GM21381 (cell line): ENCODE results near the gene PBRM1.
A peak's percentile ranks its signal among the peaks of the same experiment; 100 is the strongest.

Experiments used
- ATAC-seq: cut with Tn5 transposase; IDR thresholded peaks from one replicate; pipeline ENCODE4 v1.9.1; 2021; ENCODE audit warnings: mild to moderate bottlenecking, moderate library complexity; ENCODE audit not compliant: unreplicated experiment

The PBRM1 gene

DNA sequence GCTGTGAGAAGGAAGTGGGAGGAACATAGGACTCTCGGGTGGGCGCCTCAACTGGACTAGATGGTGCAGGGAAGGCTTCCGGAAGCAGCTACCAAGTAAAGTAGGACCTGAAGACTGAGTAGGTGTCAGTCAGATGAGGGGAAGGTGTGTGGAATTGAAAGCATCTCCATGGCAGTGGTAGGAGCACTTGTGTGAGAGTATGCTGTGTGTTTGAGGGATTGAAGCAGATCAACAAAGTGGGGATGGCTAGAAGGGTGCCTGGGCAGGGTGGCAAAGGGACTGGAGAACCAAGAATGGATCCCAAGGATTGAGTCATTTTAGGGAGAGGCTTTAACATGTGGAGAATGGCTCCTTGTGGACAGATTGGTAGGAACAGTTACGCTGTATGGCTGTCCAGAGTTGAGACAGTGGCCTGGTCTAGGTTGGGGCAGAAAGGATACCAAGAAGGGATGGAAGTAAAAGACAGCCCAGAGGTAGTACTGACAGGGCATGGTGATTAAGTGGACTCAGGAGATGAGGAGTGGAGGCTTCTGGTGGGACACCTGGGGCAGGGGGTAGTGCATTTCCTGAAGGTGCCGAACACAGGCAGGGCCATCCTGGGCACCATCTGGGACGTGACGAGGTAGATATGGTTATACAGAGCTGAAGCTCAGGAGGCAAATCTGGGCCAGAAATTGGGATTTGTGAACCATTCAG, 147.8 kb downstream of the PBRM1 start:
- ATAC-seq = no peak

DNA sequence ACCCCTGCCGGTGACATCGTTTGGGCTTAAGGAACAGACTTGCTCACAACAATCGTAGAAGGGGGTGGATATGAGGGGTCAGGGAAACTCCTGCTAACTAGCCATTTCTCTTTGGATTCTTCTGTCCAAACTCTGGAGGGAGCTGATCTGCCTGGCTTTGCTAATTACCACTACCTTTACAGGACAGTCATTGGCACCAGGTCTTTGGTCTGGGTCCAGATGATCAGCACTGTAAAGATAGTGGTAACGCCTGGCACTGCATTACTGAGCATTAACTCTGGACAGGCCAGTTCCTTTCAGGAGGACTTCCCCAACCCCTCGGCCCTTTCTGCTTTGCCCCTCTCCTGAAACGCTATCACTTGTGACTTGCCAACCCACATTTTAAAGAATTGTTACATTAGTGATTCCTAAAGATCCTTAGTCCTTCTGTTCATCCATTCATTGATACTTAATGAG, 148.5 kb downstream of the PBRM1 start:
- ATAC-seq = no peak

DNA sequence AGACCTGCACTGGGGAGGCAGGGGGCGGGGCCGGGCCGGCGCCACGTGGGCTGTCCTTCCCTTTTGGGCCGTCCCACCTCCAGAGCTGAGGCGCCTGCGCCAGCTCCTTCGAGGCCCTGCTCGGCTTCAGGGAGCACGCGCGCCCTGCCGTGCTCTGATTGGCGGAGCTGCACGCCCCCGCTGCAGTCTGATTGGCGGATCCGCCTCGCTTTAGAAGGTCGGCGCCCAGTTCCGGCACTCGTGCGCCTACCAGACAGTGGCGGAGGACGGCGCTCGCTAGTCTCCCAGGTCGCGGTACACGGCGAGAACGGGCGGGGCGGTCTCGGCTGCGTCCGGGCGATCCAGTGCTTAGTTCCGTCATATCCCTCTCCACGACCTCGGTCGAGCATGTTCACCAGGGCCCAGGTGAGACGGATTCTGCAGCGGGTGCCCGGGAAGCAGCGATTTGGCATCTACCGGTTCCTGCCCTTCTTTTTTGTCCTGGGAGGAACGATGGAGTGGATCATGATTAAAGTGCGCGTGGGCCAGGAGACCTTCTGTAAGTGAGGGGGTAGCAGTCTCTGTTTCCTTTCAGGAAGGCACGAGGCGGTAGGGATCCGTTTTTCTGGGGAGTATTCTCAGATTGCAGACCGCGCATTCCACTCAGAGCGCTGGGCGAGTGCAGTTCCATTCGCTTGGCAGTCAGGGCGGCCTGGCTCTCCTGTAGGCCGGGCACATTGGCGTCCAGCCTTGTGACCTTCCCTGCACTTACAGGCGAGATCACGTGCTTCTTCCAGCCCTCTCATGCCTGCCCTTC, 149.1 kb downstream of the PBRM1 start, which contains the start of gene UQCC5:
Gene UQCC5 (plus strand): TSS at position 237 of the 796 bp plus-strand sequence. CDS start 151 bp downstream, at position 388.
- ATAC-seq = peak; percentile 83

DNA sequence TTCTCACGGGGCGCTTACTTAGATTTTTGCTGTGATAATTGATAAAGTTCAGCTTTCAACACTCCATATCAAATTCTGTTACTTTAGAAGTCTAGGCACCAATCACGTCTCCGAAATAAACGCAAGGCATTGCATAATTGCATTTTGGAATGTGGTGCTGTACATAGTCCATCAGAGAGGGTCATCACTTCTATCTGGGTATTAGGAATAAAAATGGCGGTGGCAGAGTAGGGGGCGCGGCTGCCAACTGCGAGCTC, 149.7 kb downstream of the PBRM1 start:
- no peak for ATAC-seq

DNA sequence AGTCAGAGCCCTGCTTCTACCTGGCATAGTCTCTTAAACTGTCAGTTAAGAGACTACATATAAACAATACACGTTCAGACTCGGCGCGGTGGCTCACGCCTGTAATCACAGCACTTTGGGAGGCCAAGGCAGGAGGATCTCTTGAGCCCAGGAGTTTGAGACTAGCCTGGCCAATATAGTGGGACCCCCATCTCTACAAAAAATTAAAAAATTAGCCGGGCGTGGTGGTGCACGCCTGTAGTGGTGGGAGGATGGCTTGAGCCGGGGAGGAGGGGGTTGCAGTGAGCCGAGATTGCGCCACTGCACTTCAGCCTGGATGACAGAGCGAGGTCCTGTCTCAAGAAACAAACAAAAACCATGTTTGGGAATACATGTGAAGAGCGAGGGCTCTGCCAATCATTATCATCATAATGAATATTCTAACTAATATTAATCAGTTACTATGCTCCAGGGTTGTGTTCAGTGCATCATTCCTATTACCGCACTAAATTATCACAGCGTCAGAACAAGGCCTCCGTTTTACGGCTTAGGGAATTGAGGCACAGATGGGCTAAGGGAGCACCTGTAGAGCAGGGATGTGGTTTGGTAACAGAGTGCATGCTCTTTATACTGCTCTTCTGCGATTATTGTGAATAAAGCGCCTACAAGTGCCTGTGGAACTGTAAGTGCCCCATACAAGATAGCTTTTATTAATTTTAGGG, 150.2 kb downstream of the PBRM1 start:
- ATAC-seq = no peak

DNA sequence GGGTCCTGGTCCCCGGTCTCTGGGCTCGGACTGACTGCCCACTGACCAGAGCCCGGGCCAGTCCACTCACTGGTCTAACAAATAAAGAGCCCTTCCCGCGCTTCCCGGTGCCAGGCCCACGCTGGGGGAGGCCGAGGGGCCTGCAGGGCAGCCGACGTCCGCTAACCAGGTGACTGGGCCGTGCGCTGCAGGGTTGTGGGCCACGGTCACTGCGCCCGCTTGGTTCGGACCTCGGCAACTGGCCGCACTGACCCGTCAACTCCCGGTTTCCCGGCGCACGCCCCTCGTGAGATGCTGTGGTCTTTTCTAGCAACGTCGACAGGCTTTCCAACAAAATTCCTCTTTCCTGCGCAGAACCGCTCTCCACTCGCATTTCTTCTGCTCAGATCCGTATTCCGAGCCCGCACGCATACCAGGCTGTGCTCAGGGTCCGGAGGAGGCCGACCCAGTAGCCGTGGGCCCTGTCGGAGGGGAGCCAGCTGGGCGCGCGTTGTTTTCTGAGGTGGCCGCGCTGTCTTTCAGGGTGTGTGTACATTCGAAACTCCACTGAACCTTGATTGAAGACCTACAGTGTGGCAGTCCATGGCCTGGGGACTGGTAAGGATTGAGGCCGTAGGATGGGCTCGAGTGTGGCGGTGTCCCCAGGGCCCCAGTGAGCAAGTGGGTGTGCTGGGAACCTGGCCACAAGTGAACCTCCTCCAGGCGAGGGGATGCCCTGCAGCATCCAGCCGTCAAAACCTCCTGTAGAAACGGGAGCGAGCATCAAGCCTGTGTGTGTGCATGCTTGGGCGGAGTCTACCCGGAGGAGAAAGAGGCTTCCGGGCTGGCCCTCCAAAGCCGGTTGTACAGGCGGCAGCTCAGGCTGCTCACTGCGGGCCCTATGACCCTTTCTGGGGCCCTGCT, 151.2 kb downstream of the PBRM1 start:
- no peak for ATAC-seq

DNA sequence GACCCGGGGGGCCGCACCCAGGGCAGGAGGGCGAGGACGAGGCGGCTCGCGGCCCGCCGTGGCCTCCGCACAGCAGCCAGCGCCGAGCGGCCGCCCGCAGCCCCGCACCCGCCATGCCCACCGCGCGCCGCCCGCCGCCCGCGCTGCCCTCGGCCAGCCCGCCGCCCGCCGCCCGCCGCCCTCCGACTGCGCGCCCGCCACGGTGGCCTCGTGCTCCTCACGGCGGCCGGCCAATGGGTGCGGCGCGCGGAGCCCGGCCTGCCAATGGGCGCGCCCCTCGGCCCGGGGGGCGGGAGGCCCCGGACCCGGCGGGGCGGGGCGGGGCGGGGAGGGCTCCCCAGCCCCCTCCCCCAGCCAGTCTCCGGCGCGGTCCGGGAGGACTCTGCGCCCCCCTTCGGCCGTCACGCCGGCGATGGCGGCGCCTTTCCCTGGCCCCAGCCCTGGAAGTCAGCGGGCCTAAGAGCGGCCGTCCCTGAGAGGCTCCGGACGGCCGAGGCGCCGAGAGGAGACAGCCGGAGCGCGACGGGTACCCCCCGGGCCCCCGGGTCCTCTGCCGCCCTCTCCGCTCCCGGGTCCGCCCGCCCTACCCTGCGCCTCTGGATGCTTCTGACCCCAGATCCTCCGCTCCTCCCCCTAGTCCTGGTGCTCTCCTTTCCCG, 152.0 kb downstream of the PBRM1 start, which contains the start of gene NT5DC2:
Gene NT5DC2 (minus strand): TSS at position 235 of the 658 bp plus-strand sequence. CDS start 120 bp downstream, at position 115.
- peak; percentile 32 for ATAC-seq

DNA sequence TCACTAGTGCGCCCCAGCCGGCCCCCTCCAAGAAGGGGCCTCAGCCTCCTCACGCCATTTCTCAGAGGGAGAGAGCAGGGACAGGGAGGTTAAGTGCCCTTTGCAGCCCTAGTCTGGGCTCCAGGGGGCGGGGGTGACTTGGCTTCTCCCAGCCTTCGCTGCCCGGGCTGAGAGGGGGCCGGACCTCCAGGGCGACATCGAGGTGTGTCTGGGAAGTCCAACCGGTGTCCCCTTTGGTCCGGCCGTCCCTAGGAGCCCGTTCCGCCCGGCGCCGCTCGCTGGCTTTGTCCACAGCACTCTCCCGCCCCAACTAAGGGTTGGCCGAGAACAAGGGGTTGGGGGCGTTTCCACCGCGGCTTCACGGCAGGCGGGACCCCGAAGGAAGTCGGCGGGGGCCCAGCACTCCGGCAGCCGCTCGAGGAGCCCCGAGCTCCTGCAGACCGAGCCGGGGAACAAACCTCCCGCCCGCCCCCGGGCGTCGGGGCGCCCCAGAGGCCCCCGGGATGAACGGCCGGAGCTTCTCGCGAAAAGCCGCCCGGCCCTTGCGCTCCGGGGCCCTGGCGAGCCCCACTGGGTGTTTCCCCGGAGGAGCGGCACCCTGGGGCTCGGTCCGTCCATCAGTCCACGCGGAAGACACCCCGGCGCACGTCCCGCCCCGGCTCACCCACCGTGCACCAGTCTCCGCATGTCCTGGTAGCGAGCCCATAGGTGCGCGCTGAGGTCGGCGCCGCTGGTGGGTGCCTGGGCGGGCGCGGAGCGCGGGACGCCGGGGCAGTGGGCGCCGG, 152.7 kb downstream of the PBRM1 start:
- ATAC-seq = no peak

DNA sequence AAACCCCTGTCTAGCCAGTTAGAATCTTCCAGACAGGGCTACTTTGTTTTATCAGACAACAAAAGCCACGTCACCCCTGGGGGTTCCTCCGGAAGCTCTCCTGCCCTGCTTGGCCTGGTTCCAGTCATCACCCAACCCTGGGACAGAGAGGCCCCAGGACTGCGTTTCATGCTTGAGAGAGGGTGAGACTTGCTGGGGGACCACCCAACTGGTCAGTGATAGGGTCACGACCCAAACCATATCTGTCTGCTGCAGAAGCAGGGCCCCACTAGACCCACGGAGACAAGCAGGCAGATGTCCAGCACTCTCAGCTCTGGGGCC, 153.2 kb downstream of the PBRM1 start:
- no peak for ATAC-seq

DNA sequence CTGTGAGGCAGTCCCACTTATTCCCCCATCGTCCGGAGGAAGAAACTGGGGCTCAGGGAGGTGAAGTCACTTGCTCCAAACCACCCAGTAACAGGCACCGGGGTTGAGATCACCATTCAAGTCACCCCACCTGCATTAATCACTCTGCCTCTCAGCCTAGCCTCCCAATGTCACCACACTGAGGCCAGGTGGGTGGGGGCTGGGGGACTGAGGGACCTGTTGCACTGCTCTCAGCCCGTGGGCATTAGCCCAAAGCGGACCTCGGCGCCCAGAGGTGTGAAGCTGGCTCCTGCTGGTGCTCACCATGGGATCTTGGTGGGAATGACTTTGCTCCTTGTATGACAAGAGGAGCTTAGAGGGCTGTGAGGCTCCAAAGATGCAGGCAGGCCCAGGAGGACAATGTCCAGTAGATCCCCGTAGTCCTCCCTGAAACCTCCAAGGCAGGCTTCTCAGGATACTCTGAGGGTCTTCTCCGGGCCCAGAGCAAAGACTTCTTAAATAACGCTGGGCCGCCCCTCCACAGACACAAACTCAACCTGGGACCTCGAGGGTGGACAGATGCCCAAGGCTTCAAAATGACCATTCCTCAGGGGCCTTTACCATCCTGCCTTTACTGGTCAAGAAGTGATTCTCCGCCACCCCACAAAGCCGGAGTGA, 153.7 kb downstream of the PBRM1 start:
- no peak for ATAC-seq

DNA sequence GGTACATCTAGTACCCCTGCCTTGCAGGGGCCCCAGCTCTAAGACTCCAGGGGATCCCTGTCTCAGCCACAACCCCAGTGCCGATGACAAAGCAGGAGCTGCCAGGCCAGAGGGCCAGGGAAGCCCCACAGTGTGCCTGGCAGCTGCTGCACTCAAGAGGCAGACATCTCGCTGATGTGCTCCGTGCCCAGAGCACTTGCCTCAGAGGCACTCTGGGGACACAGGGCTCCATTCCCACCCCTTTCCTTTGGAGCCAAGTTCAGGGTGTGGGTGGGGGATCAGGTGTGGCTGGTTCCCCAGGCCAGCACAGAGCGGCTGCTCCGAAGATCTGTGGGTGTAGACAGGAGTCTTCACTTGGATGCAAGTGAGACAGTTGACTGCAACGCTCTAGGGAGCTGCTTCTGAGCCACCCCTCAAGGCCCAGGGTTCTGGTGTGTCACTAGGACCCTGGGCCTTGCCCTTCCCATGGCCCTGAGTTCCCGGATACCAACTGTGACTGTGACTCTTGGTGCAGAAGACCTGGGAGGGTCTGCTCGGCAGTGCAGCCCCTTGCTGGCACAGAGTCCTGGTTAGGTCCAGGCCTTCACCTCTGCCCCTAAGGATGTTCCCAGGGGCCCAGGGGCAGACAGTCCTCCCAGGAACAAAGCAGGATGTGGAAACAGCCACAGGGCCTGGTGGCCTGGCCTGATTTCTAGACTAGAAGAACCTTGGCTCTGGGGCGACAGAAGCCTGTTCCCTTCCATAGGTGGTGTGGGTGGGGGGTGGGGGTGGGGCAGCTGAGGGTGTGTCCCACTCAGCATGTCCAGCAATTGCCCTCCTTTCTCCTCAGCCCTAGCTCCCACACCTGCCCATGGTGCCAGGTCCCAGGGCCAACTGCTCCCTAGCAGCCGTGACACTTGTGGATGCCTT, 154.5 kb downstream of the PBRM1 start:
- no peak for ATAC-seq

DNA sequence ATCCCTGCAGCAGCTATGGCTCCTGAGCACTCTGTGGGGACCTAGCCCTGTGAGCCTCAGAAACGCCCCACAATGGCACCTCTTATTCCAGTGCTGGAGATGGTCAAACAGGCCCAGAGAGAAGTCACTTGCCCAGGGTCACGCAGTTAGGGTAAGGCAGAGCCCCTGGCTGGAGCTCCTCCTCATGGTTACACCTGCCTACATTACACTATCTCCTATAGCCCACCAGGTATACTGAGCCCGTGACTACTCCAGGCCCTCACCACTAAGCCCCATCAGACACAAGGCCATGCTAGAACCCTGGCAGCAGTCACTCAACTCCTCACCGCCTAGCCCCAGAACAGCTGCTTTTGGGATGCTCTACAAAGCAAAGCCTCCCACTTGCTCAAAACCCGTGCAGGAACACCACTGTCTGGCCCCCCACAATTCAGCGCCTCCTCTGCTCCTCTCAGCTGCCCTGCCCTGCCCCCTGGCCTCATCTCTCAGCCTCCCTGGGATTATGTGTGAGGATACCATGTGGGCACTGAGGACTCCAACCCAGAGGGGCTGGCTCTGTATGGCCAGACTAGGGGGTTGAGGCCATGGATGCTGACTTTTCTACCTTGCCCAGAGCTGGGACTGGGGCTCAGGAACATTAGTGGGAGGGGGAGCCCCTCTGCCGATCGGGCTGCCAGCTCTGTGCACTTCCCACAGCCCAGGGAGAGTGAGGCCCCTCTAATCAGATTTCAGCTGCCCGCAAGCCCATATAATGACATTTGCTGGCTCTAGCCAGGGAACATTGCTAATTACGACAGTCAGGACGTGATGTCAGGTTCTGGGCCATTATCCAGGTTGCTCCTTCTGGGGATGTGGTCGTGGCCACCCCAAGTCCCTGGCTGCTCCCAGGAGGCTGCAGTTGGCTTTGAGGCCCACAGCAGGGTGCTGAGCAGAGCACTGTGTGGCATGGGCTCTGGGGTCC, 156.1 kb downstream of the PBRM1 start:
- ATAC-seq = no peak

DNA sequence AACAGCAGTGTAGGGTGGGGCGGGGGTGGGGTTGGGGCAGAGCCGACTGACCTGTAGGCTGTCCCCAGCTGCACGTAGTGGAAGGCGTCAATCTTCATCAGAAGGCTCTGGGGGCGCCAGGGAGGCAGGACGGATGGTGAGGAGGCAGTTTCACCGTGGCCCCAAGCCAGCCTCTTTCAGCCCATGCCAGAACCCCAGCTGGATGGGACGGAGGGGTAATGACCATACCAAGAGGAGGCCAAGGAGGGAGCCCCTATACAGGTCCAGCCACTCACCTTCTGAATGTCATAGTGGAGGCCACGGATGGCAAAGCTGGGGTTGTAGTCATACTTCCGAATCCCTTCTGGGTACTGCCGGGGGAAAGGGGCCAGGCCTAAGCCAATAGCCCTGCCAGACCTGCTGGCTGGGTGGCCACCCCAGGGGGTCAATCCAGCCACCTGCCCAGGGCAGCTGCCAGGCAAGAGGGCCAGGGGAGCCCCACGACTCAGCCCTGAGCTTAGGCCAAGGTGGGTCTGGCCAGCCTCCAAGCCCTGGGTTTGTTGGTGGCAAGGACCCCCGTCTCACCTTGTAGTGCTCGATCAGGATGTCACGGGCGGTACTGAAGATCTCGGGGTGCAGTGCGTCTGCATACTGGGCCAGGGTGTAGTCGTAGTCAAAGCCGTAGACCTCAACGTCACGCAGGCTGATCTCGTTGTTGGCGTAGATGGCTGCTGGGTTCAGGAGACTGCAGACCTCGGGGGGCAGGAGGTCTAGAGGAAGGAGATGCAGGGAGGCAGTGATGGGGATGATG, 156.9 kb downstream of the PBRM1 start:
- ATAC-seq = no peak

DNA sequence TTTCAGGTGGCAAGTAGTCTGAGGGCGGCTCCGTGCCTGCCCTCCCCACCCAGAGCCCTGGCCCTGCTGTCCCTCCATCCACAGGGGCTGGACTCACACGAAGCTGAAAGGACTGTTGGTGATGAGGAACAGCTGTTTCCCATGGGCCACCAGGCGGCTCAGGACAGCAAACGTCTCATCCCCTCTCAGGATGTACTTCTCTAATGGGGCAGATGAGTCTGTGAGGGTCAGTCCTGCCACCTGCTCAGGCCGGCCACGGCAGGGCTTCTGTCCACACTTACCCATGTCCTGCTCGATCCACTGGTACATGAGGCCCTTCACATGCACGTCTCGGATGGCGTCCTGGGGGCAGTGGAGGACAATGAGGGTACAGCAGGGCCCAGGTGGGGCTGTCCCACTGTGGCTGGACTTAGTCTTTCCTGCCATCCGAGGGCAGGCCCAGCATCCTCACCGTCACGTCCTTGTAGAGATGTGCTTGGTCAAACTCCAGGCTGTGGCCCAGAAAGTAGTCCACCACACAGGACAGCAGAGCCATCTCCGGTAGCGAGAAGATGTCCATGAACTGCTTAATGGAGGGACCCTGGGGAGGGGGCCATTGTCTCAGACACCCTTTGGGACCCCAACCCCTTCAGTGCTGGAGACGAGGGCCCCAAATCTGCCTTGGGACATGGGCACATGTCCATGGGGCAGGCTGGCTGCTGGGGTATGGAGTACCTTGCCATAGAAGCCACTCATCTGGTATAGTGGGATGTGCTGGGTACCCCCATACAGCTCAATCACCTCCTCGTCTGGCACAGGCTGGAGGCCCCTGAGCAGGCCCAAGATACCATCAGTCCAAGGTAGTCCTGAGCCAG, 157.8 kb downstream of the PBRM1 start:
- ATAC-seq = no peak

DNA sequence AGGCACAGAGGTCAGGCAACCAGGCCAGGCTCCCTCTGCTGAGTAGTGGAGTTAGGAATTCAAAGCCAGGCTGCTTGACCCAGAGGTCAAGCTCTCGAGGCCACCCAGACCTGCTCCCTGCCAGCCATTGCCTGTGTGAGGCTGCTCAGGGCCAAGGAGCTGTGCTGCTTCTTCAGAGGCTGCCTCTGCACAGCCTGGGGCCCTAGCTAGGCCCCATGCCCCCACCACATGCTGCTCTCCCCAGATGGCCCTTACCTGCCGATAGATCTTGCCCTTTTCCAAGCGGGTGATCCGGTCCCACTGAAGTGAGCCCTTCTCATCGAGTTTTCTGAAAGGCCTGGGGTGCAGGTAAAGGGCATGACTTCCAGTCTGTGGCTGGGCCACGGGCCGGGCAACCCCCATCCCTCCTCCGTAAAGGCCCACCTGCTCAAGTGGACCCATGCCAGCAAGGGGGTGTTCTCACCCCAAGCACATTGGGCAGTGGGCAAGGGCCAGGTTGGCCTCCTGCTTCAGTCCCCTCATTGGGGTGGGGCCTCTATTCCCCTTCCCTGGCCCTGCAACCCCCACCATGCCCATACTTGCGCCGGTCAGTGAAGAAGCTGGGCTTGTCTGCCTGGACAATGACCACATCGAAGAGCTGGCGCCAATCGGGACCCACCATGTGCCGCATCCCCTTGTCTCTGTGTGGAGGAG, 158.5 kb downstream of the PBRM1 start:
- ATAC-seq = no peak
